Hepatocyte (in vitro differentiated cells): Measurements from ENCODE around the gene LY6G6C. TPM values are rescaled to one million over a fixed set of nuclear protein-coding genes. Genes with fewer than 3 reads are reported as not detected.

Experiments used
- DNase-seq: peaks from one replicate; pipeline ENCODE4 v3.0.0-alpha.2; 2016; ENCODE audit warnings: low spot score
- H2AFZ ChIP-seq: fragments of 200-600 bp; sonication (generic); 2 replicates; pipeline ENCODE4 v1.6.0; 2016; ENCODE audit warnings: antibody characterized with exemption, mild to moderate bottlenecking
- H3K27ac ChIP-seq: fragments of 200-600 bp; sonication (generic); 2 replicates; pipeline ENCODE4 v1.5.1; 2016; ENCODE audit warnings: mild to moderate bottlenecking
- H3K27me3 ChIP-seq: fragments of 200-600 bp; sonication (generic); 2 replicates; pipeline ENCODE4 v1.6.1; 2016
- H3K36me3 ChIP-seq: fragments of 200-600 bp; sonication (generic); replicated peaks from 2 replicates; pipeline ENCODE4 v1.5.1; 2016; ENCODE audit warnings: low read depth; ENCODE audit not compliant: insufficient read depth
- H3K4me1 ChIP-seq: fragments of 200-600 bp; sonication (generic); 2 replicates; pipeline ENCODE4 v1.5.1; 2016; ENCODE audit warnings: mild to moderate bottlenecking, moderate library complexity; ENCODE audit not compliant: insufficient read depth
- H3K4me2 ChIP-seq: fragments of 200-600 bp; sonication (generic); 2 replicates; pipeline ENCODE4 v1.6.0; 2016
- H3K4me3 ChIP-seq: fragments of 200-600 bp; sonication (generic); 2 replicates; pipeline ENCODE4 v1.5.1; 2016; ENCODE audit warnings: mild to moderate bottlenecking
- H3K79me2 ChIP-seq: fragments of 200-600 bp; sonication (generic); 2 replicates; pipeline ENCODE4 v1.6.0; 2017; ENCODE audit warnings: mild to moderate bottlenecking
- H3K9me2 ChIP-seq: fragments of 200-600 bp; sonication (generic); replicated peaks from 2 replicates; pipeline ENCODE4 v1.6.0; 2017; ENCODE audit warnings: mild to moderate bottlenecking; ENCODE audit not compliant: insufficient read depth
- H3K9me3 ChIP-seq: fragments of 200-600 bp; sonication (generic); 2 replicates; pipeline ENCODE4 v1.5.1; 2016; ENCODE audit warnings: low read depth, mild to moderate bottlenecking
- H4K20me1 ChIP-seq: fragments of 200-600 bp; sonication (generic); 2 replicates; pipeline ENCODE4 v1.6.0; 2016; ENCODE audit warnings: mild to moderate bottlenecking; ENCODE audit not compliant: insufficient read depth, poor library complexity, severe bottlenecking
- CTCF ChIP-seq: fragments of 200-600 bp; sonication (generic); IDR thresholded peaks from 2 replicates; pipeline ENCODE4 v1.5.1; 2016; ENCODE audit warnings: antibody characterized with exemption, mild to moderate bottlenecking; ENCODE audit not compliant: poor library complexity
- EZH2 ChIP-seq: fragments of 200-600 bp; sonication (generic); IDR thresholded peaks from 2 replicates; pipeline ENCODE4 v1.6.1; 2016; ENCODE audit warnings: antibody characterized with exemption, mild to moderate bottlenecking, borderline replicate concordance
- EZH2phosphoT487 ChIP-seq: fragments of 200-600 bp; sonication (generic); IDR thresholded peaks from one replicate; pipeline ENCODE4 v1.6.1; 2018; ENCODE audit warnings: antibody characterized with exemption, mild to moderate bottlenecking, low read depth, moderate library complexity; ENCODE audit not compliant: unreplicated experiment, severe bottlenecking
- WGBS: methylation state at CpG from one replicate; pipeline ENCODE4 v1.1.6; 2016; ENCODE audit warnings: low lambda C conversion rate; ENCODE audit errors: missing lambda C conversion rate; 5-methylcytosine and 5-hydroxymethylcytosine counted together
- polyA plus RNA-seq: library from polyadenylated mRNA; unstranded; fragments of >200 nt; fragmentation: Nextera tagmentation; extraction: Ambion mirVana; gene quantifications from 2 replicates; pipeline ENCODE4 v1.2.1, GENCODE V29; 2016
- total RNA-seq: library from RNA; depleted of rRNA; stranded (reverse); fragments of >200 nt; gene quantifications from 2 replicates; pipeline ENCODE4 v1.2.3, GENCODE V29; 2014

The LY6G6C gene
- total and polyA plus RNA-seq, 2 experiments from 2014 or later: 0.30 TPM; not detected in 1

DNA sequence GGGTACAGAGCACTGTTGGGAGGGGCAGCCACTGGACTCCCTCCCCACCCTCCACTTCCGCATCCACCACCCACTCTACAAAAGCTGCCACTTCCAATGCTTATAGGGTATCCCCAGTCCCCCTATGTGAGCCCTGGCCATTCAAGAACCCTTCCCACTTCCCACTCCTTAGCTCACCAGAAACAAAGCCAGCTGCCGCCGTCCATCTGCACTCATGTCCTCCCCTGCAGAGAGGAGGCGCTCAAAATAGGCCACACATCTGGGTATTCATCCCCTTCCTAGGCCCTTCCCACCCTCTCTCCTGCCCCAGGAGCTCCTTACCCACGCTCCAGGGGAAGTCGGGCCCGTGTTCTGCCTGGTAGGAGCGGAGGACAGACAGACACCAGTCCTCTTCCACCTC lies 34.2 kb downstream of the LY6G6C start:
- Histone ChIP-seq H3K36me3 (no peaks in the 10 kb centered on the region), H4K20me1 (no peaks in the 10 kb centered on the region), H3K9me3 (no peaks in the 10 kb centered on the region), H3K27ac (no peak overlapping the region), H3K4me2 (no peak overlapping the region), H3K27me3 (no peaks in the 10 kb centered on the region), H3K4me1 (peaks cover 6% of the 10 kb centered on the region), H2AFZ (no peak overlapping the region), H3K4me3 (no peak overlapping the region), H3K79me2 (no peaks in the 10 kb centered on the region), H3K9me2 (no peaks in the 10 kb centered on the region)
- no peak for DNase-seq
- TF ChIP-seq CTCF (no peak), EZH2phosphoT487 (no peak), EZH2 (no peak)
- WGBS: 92% methylated on average over 8 of the region's 8 CpGs

DNA sequence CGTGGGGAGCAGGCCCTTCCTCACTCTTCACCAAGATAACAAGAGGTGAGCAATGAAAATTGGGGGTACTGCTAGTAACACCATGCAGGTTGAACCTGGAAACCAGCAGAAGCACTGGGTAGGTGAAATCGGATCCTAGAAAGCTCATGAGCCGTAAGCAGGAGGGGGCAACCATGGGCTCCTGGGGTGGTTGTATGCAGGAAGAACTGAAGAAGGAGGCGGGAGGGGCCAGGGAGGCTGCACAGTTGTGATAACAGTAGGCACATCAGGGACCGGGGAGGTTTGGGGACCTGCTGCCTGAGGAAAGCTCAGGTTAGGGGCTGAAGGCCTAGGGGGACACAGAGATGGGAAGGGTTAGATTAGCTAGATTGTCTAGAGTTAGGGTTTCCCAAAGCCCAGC lies 35.1 kb downstream of the LY6G6C start:
- Histone ChIP-seq H3K4me2 (no peak overlapping the region), H3K36me3 (no peaks in the 10 kb centered on the region), H3K9me2 (no peaks in the 10 kb centered on the region), H4K20me1 (no peaks in the 10 kb centered on the region), H3K27me3 (no peaks in the 10 kb centered on the region), H2AFZ (no peak overlapping the region), H3K4me1 (peaks cover 10% of the 10 kb centered on the region), H3K27ac (no peak overlapping the region), H3K4me3 (no peak overlapping the region), H3K9me3 (no peaks in the 10 kb centered on the region), H3K79me2 (no peaks in the 10 kb centered on the region)
- TF ChIP-seq CTCF (no peak), EZH2 (no peak), EZH2phosphoT487 (no peak)
- WGBS: 89% methylated on average over 5 of the region's 5 CpGs
- no peak for DNase-seq

GRCh38 chr6:31683591-31683990 lies 38.0 kb downstream of the LY6G6C start:
- Histone ChIP-seq H3K4me2 (peak overlapping the region; percentile 86), H3K79me2 (no peaks in the 10 kb centered on the region), H3K36me3 (no peaks in the 10 kb centered on the region), H3K27me3 (no peaks in the 10 kb centered on the region), H3K9me2 (no peaks in the 10 kb centered on the region), H3K4me3 (peak overlapping the region; percentile 12), H2AFZ (peak overlapping the region; percentile 32), H4K20me1 (no peaks in the 10 kb centered on the region), H3K4me1 (peaks cover 5% of the 10 kb centered on the region), H3K9me3 (no peaks in the 10 kb centered on the region), H3K27ac (peak overlapping the region; percentile 36)
- no peak for TF ChIP-seq EZH2
- no peak for TF ChIP-seq CTCF
- TF ChIP-seq EZH2phosphoT487: no peak
- 72% methylated on average over 13 of the region's 13 CpGs for WGBS
- DNase-seq: no peak

DNA sequence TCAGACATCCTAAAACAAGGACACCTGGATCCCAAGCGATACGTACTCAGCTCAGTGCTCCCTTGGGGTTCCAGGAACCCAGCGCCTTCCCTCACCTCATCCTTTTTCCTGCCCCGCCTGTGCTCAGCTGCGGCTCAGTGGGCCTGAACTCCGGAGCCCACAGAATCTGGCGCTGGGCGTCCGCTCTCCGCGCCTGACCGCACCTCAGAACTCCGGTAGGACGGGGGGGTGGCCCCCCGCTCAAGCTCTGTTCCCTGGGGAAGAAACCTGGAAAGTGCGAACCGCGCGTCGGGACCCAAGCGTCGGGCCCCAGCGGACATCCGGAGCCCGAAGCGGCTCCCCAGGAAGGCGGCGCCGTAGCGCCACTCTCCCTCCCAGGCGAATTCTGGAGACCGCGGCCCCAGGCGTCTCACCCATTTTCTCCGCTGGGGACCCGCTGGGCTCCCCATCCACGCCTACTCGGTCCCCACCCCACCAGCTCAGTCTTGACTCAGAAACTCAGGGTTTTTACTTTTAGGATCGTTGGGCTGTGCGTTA lies 40.3 kb downstream of the LY6G6C start:
- no peaks in the 10 kb centered on the region for H3K79me2 ChIP-seq
- H3K9me3 ChIP-seq: no peaks in the 10 kb centered on the region
- H3K9me2 ChIP-seq: no peaks in the 10 kb centered on the region
- WGBS: 2% methylated on average over 34 of the region's 40 CpGs
- peak overlapping the region; percentile 84 for H3K27ac ChIP-seq
- no peaks in the 10 kb centered on the region for H3K27me3 ChIP-seq
- peak overlapping the region; percentile 96 for H3K4me2 ChIP-seq
- no peaks in the 10 kb centered on the region for H4K20me1 ChIP-seq
- peak; percentile 68 for DNase-seq
- no peaks in the 10 kb centered on the region for H3K36me3 ChIP-seq
- peak; percentile 8 for TF ChIP-seq CTCF
- TF ChIP-seq EZH2: no peak
- no peak for TF ChIP-seq EZH2phosphoT487
- H3K4me1 ChIP-seq: peaks cover 5% of the 10 kb centered on the region
- peak overlapping the region; percentile 83 for H2AFZ ChIP-seq
- peak overlapping the region; percentile 39 for H3K4me3 ChIP-seq
